Fibroblast of skin of left quadriceps (primary cell): ENCODE results near the gene FAM221A.
"Not testable (repeated sequence)": the region's sequence is repeated elsewhere in the genome, so short reads cannot be mapped to it uniquely, and the experiment has no call there.

Experiments
- DNase-seq, 2 experiments: peaks; one replicate each; pipeline ENCODE4 v3.0.0-alpha.2; 2013; ENCODE audit warnings: low read depth in 2 of 2

Gene FAM221A, protein sequence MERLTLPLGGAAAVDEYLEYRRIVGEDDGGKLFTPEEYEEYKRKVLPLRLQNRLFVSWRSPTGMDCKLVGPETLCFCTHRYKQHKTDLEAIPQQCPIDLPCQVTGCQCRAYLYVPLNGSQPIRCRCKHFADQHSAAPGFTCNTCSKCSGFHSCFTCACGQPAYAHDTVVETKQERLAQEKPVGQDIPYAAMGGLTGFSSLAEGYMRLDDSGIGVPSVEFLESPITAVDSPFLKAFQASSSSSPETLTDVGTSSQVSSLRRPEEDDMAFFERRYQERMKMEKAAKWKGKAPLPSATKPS

DNA sequence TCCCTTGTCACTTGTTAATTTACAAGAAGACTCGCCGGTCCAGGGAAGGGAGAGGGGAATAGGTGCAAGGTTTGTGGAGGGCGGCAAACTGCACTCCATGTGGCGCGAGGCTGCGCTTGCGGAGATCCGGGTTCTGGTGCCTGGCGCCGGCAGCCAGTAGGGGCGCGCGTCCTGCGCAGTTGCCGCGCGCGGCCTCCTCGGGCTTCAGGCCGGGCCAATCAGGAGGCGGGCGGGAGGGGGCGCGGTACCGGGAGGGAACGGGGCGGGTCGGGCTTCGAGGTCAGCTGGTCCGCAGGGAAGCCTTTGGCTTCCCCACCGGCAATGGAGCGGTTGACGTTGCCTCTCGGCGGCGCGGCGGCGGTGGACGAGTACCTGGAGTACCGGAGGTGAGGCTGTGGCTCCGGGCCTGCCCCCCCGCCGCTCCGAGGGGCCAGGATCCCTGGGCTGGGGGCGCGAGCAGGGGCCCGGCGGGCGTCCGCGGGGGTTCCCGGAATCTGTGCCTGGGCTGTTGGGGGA, at the start of gene FAM221A:
FAM221A (plus strand) TSS at position 302 of the 516 bp plus-strand sequence; CDS start at position 322, 20 bp downstream.
- peak; percentile 22 to 30 for DNase-seq

DNA sequence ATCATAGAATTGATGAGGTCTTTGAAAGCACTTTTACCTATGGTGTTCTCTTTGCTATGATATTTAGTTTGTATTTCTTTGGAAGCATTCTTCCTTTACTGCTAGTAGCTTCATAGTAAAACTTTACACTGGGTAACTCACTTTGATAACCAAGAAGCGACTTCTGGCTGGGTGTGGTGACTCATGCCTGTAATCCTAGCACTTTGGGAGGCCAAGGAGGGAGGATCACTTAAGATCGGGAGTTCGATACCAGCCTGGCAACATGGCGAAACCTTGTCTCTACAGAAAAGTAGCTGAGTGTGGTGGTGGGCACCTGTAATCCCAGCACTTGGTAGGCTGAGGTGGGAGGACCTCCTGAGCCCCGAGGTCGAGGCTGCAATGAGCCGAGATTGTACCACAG, 46.6 kb upstream of the FAM221A start:
- no peak for DNase-seq

DNA sequence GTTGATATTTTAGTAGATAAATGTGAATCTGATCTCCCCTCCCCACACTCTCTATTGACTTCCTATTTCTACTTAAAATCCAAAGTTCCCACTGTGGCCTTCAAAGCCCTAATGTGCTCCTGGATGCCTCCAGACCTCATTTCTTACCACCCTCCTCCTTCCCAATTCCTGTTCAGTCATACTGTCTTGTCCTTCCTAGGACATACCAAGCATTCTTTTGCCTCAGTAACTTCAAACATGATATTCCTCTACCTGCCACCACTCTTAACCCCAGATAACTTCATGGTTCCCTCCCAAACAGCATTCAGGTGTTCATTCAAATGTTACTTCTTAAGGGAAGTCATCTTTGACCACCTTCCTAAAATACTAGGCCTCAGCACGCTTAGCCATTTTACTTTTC, 34.2 kb upstream of the FAM221A start:
- no peak for DNase-seq

DNA sequence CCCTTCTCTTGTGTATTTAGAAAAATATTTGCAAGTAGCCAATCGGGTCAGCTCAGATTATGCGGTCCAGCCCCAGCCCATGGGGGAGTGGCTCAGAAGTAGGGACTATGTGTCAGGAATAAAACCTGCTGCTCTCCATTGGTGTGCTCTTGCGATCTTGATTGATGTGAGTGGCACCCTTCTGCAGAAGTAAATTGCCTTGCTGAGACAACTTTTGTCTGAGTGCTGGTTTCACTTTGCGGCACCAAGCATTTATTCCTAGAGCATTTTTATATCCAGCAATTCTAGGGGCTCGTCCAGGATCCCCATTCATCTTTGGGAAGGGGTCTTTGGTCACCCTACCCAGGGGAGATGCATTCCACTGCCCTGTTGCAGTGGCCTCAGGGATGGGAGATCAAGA, 26.1 kb upstream of the FAM221A start:
- DNase-seq: no peak

DNA sequence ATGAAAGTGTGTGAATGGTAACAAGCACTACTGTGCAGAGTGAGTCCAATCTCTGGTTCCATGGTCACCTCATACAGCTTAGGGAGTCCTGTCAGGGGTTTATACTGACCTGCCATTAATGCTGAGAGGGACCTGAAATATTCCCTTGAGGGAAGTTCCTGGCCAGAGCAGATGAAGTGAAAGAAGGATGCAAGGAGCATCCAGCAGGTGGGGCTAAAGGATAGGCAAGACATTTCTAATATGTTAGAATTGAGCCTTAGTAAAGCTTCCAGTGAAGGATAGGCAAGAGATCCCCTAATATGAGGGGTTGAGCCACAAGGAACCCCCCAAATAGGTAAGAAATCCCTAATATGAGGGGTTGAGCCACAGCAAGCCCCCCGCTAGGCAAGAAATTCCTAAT, 25.5 kb upstream of the FAM221A start:
- DNase-seq: no peak

DNA sequence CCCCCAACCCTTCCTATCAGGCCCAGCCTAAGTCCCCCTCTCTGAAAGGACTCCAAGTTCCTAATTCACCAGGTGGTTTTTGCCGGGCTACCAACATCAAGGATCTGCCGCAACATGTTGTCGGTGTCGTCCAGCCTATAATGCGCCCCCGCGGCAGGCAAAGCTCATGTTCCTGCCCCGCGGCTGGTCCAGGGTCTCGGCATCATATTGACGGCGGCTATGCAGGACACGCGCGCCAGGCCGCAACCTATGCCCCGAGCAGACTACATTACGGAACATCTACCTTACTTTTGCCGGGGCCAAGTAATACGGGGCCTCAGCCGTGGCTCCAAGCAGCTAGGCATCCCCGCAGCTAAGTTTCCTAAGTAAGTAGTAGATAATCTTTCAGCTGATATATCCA, 24.6 kb upstream of the FAM221A start:
- DNase-seq: no peak

DNA sequence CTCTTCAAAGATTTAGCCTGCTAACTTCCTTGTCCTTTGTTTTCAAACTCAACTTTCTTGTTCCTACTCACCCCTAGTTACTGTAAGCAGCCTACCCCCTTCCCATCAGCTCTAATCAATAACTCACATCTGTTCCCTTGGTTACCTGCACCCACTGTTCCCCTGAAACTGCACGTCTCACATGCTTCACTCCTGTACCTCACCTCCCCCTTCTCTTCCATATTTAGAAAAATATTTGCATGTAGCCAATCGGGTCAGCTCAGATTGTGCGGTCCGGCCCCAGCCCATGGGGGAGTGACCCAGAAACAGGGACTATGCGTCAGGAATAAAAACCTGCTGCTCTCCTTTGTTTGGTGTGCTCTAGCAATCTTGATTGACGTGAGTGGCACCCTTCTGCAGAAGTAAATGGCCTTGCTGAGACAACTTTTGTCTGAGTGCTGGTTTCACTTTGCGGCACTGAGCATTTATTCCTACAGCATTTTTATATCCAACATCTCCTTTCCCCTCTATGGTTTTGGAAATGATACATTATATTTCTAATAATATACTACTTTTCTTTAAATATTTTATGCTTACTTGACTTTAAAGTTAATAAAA, 21.1 kb upstream of the FAM221A start:
- DNase-seq: no peak

DNA sequence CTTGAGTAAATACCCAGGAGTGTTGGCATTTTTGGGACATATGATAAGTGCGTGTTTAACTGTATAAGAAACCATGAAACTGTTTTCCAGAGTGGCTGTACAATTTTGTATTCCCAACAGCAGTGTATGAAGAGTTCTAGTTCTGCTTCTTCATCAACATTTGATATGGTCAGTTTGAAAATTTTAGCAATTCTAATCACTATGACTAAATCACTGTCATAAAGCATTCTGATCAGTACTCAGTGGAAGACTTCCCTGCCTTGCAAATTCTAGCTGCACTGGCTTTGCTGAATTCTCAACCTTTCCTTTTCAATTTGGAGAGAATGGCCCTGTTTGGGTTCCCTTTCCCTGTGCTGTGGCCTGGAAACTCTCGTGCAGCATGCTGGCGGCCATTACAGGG, 18.6 kb upstream of the FAM221A start:
- no peak for DNase-seq

DNA sequence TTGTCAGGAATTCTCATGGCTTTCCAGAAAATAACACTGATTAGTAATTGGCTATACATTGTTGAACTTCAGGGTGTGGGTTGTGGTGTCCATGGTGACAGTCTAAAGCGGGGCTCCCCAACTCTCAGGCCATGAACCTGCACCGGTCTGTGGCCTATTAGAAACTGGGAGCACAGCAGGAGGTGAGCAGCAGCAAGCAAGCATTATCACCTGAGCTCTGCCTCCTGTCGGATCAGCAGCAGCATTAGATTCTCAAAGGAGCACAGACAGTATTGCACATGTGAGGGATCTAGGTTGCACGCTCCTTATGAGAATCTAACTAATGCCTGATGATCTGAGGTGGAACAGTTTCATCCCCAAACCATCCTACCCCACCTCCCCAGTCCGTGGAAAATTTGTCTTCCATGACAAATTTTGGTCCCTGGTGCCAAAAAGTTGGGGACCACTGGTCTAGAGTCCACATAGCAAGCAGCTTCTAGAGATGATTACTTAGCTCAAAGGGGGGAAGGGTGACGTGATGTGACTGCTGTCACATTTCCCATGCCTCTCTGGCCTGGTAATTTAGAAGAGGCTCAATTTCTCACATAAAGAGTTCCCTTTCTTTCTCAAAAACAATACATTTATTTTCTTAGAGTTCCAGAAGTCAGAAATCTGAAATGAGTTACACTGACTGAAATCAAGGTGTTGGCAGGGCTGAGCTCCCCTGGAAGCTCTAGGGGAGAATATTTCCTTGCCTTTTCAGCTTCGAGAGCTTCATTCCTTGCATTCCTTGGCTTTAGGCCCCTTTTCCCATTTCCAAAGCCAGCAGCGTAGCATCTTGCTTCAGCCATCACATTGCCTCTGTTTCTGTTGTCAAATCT, 17.6 kb upstream of the FAM221A start:
- DNase-seq: no peak

DNA sequence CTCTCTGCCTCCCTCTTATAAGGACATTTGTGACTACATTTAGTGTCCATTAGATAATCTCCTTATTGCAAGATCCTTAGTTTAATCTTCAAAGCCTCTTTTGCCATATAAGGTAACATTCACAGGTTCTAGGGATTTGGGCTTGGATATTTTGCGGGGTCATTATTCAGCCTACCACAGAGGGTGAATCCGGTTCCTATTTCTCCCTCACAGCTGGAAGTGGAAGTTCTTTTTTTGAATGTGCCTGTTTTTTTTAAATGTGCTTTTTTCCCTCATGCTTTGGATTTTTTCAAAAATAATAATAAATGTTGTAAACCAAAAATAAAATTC, 17.1 kb upstream of the FAM221A start:
- no peak for DNase-seq

DNA sequence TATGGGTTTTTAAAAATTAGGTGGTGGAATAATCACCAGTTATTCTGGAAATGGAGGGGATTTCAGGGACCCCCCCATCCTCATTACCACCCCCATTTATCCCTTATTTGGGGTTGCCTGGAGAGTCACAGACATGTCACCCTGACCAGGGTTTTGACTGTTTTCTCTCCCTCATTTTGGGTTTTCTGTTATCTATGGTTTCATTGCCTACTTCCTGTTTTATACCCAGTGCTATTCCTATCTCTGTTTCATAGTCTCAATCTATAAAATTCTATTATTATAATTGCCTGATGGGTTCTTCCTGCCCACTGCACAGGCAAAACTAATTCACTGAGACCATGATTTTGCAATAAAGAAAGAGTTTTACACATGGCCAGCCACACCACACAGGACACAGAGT, 15.9 kb upstream of the FAM221A start:
- no peak for DNase-seq

DNA sequence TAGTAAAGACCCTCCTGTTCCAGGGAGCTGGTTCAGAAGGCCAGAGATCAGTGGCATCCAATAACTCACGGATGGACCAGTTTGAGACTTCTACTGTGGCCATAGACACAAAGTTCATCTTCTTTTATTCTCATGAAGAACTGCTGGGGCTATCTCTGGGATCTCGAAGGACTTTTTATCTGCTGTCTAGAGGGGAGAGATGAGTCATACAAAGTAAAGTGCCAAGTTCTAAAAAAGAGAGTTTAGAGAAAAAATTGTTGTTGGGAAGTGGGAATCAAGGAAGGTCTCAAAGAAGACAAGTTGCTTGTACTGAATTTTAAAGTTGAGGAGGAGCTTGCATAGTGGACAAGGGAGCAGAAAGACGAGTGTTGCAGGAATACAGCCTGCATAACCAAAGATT, 8.0 kb upstream of the FAM221A start:
- no peak for DNase-seq

DNA sequence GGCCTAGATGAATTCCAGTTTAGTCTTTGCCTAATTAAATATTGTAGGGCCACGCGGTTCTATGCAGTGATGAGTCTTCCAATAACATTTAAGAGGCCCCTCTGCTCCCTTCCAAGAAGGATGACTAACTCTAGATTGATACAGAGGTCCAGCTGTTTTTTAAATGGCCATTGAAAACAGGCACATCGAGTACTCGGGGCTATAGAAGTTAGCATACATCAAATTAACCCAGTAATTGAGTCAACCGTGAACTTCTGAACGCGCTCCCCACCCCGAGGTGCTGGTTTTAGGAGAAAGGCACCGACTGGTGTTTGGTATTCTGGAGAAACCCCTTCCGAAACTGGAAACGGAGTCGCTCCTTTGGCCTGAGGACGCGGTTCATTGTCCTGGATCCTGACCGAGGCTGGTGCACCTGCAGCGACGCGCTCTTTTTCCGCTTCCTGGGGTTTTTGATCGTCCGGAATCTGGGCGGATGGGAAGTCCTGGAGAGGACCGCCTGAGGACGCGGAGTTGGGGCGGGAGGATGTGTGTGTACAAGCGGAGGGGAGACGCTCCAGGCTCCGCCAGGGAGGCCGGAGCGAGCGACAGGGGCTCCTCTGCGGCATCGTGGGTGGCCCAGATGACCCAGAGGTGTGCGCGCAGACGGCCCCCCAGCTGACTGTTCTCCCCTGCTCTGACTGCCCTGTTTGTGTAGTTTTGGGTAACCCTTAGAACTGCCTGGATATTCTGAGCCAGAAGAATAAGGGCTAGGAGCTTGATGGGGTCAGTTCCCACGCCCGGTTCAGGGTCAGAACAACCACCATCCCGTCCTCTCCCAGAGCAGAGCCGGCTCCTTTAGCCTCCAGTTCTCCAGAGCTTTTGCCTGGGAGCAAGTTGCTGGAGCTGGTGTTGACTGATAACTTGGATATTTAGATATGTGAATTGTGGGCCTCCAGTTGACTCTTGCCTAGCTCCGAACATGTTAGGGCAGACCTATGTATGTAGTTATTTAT, 711 bp downstream of the FAM221A start:
- DNase-seq: no peak

DNA sequence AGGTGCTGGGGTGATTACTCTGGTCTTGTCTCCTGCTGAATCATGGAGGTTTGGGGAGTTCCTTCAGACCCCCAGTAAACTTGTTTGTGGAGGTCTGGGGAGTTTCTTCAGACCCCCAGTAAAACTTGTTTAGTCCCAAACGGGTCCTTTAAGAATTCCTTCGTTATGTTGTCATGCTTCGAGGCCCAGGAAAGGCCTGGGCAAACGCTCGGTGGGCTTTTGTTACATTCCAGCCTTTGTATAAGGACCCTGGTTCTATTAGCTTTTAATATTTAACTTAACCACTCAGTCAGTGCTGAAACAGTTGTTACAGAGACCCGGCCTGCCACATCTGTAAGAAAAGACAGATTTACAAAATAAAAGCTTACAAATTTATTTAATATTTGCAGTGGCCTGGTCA, 4.0 kb downstream of the FAM221A start:
- not testable (repeated sequence) for DNase-seq

DNA sequence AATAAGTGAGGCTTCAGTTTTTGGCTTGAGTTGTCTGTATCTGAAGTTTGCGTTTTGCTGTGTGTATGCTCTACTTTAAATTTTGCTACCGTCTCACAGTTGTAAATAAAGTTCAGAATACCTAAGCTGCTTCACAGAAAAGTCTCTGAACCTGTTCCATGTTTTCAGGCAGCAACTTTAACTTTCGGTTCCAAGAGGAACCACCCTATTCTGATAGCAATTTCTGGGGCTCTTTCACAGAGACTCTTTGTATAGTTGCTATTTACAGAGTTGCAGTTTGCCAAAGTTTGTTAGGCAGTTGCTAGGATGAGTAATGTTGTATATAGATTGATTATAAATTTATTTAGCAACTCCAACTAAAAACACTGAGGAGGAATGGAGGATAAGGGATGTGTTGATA, 5.7 kb downstream of the FAM221A start:
- no peak for DNase-seq

DNA sequence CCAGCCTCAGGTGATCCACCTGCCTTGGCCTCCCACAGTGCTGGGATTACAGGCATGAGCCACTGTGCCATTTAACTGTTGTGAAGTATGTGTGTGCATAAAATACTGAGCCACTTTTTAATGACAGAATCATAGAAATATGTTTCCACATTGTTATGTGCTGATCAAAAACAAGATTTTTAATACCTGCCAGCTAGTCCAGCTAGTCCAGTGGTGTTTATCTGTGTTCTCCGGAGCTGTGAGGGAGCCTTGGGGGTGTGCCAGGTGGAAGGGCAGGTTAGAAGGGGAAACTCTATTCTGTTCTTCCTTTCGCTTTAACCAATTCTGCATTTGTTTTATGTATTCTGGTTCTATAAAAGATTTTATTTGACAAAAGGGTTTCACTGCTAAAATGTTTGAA, 7.0 kb downstream of the FAM221A start:
- DNase-seq: no peak

DNA sequence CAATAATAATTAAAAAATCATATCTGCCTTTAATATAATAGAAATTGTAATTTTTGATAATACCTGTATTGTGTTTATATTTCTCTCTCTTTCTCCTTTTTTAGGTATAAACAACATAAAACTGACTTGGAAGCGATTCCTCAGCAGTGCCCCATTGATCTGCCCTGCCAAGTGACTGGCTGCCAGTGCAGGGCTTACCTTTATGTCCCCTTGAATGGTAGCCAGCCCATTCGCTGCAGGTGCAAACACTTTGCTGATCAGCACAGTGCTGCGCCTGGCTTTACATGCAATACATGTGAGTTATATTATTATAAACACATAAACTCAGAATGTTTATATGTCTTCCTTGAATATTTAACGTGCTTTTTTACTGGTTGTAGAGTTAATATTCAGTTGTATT, 9.2 kb downstream of the FAM221A start:
- DNase-seq: no peak

DNA sequence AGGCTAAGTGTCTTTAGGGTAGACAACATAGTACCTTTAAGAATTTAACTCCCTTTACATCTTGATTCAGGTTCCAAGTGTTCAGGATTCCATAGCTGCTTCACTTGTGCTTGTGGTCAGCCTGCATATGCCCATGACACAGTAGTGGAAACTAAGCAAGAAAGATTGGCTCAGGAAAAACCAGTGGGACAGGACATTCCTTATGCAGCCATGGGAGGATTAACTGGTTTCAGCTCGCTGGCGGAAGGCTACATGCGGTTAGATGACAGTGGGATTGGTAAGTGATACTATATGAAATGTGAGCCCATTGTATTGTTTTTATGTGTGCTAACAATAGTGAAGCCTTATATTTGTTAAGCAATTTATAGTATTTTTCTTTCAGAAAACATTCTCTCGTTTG, 11.3 kb downstream of the FAM221A start:
- DNase-seq: no peak

DNA sequence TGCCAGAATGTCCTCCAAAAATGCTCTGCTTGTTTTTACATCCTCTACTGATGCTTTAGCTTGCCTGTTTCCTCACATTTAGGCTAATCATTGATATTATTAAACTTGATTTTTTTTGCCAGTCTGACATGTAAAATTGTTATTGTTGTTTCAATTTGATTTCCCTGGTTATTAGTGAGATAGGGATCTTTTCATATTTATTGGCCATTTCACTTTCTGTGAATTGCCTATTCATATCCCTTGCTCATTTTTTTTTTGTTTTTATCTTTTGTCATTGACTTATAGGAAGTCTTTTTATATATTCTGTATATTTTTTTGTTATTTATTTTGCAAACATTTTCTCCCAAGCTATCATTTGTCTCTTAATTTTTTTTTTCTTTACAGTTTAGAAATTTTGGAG, 13.2 kb downstream of the FAM221A start:
- DNase-seq: no peak

DNA sequence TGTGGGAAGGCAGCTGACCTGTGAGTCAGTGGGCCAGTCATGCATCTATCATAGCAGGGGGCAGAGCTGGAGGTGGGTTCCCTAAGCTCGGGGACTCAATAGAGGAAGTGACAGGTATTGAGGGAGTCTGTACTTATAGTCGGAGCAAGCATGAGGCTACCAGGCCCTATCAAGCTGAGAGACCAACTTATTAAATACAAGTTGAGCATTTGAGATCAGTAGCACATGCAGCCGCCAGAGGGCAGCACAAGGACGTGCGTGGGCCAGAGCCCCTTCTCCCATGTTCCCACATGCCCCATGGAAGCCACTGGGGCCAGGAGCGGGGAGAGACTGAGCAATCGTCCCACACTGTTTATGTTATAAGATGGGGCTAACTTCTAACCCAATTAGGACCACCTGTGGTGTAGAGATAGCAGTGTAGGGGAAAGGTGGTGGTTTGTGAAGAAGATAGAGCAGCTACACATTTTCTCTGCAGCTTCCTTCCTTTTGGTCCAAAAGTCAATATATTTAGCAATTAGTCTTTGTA, 17.0 kb downstream of the FAM221A start:
- DNase-seq: no peak

DNA sequence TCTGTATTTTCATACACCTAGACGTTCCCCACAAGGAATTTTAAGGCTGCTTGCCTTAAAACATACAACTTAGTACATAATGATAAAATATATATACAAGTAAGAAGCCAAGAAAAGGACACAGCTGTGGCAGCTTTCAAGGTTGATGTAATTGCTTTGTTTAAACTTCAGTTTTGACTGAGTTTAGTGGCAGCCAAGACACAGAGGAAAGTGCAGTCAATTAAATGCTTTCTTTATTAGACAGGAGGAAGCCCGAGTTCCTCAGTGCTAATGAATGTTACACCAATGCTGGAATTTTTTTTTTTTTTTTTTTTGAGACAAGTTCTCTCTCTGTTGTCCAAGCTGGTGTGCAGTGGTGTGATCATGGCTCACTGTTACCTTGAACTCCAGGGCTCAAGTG, 18.8 kb downstream of the FAM221A start:
- no peak for DNase-seq
